GM23248 (cell line): ENCODE measurements around the gene ISCA2. TPM values are rescaled to one million over a fixed set of nuclear protein-coding genes. Genes with fewer than 3 reads are reported as not detected.
A peak's percentile ranks its signal among the peaks of the same experiment; 100 is the strongest.

Experiments used
- DNase-seq: peaks from one replicate; pipeline ENCODE4 v3.0.0-alpha.2; 2015
- H2AFZ ChIP-seq: fragments of 200-600 bp; sonication (generic); 2 replicates; pipeline ENCODE4 v1.6.1; 2016; ENCODE audit warnings: antibody characterized with exemption
- H3F3A ChIP-seq: fragments of 200-600 bp; sonication (generic); 2 replicates; pipeline ENCODE4 v1.6.1; 2016; ENCODE audit warnings: mild to moderate bottlenecking, antibody characterized with exemption, mixed run types; ENCODE audit not compliant: insufficient read depth
- H3K27ac ChIP-seq: fragments of 200-600 bp; sonication (generic); 2 replicates; pipeline ENCODE4 v1.5.1; 2016; ENCODE audit warnings: mild to moderate bottlenecking
- H3K27me3 ChIP-seq: fragments of 200-600 bp; sonication (generic); replicated peaks from 2 replicates; pipeline ENCODE4 v1.6.1; 2016; ENCODE audit warnings: mild to moderate bottlenecking; ENCODE audit not compliant: insufficient read depth
- H3K36me3 ChIP-seq: fragments of 200-600 bp; sonication (generic); 2 replicates; pipeline ENCODE4 v1.6.1; 2016; ENCODE audit warnings: low read depth, mild to moderate bottlenecking
- H3K4me1 ChIP-seq: fragments of 200-600 bp; sonication (generic); 2 replicates; pipeline ENCODE4 v1.6.1; 2016; ENCODE audit warnings: mild to moderate bottlenecking; ENCODE audit not compliant: insufficient read depth
- H3K4me2 ChIP-seq: fragments of 200-600 bp; sonication (generic); one replicate; pipeline ENCODE4 v1.6.1; 2016; ENCODE audit warnings: mild to moderate bottlenecking; ENCODE audit not compliant: unreplicated experiment
- H3K4me3 ChIP-seq: fragments of 200-600 bp; sonication (generic); 2 replicates; pipeline ENCODE4 v1.5.1; 2016; ENCODE audit warnings: mild to moderate bottlenecking
- H3K79me2 ChIP-seq: fragments of 200-600 bp; sonication (generic); 2 replicates; pipeline ENCODE4 v1.6.1; 2016; ENCODE audit warnings: mild to moderate bottlenecking; ENCODE audit not compliant: insufficient read depth
- H3K9ac ChIP-seq: fragments of 200-600 bp; sonication (generic); 2 replicates; pipeline ENCODE4 v1.6.1; 2016; ENCODE audit warnings: mild to moderate bottlenecking
- H3K9me2 ChIP-seq: fragments of 200-600 bp; sonication (generic); 2 replicates; pipeline ENCODE4 v1.6.1; 2016; ENCODE audit warnings: mixed run types, mild to moderate bottlenecking, moderate library complexity; ENCODE audit not compliant: insufficient read depth
- H3K9me3 ChIP-seq: fragments of 200-600 bp; sonication (generic); one replicate; pipeline ENCODE4 v1.6.1; 2017; ENCODE audit warnings: low read depth
- H4K20me1 ChIP-seq: fragments of 200-600 bp; sonication (generic); 2 replicates; pipeline ENCODE4 v1.6.0; 2016; ENCODE audit not compliant: insufficient read depth
- EZH2 ChIP-seq: fragments of 200-600 bp; sonication (generic); IDR thresholded peaks from 2 replicates; pipeline ENCODE4 v1.6.1; 2018; ENCODE audit warnings: antibody characterized with exemption, mild to moderate bottlenecking; ENCODE audit not compliant: insufficient read depth, poor library complexity, severe bottlenecking
- EZH2phosphoT487 ChIP-seq: fragments of 200-600 bp; sonication (generic); IDR thresholded peaks from 2 replicates; pipeline ENCODE4 v1.6.1; 2018; ENCODE audit warnings: antibody characterized with exemption, moderate library complexity, mild to moderate bottlenecking, low read depth; ENCODE audit not compliant: insufficient read depth
- WGBS, 2 experiments: methylation state at CpG; one replicate each; pipeline ENCODE4 v1.1.6; 2015 to 2017; ENCODE audit warnings: low lambda C conversion rate in 2 of 2, low coverage in 1 of 2; ENCODE audit errors: missing lambda C conversion rate in 2 of 2; 5-methylcytosine and 5-hydroxymethylcytosine counted together
- in situ Hi-C: fragments of 300-500 bp; cut with MboI; formaldehyde crosslinking; loops from 2 replicates; pipeline ENCODE4 v1.15.0; 2020
- polyA plus RNA-seq: library from polyadenylated mRNA; unstranded; fragments of >200 nt; fragmentation: Nextera tagmentation; extraction: Ambion mirVana; gene quantifications from 2 replicates; pipeline ENCODE4 v1.2.1, GENCODE V29; 2016
- total RNA-seq: library from RNA; depleted of rRNA; stranded (reverse); fragments of >200 nt; shearing (Covaris generic); gene quantifications from 2 replicates; pipeline ENCODE4 v1.2.3, GENCODE V29; 2014

Gene ISCA2
- total and polyA plus RNA-seq, 2 experiments from 2014 or later, result 12.3 to 60.0 TPM

GRCh38 chr14:74509587-74510222, 16.1 kb downstream of the ISCA2 start:
- H2AFZ ChIP-seq, result no peak overlapping the region
- WGBS, 2 experiments, result 97% methylated on average over 10 of the region's 10 CpGs
- in situ Hi-C loops, result no loop called here
- peaks cover 26% of the 10 kb centered on the region for H3K36me3 ChIP-seq
- H4K20me1 ChIP-seq, result no peaks in the 10 kb centered on the region
- H3K27me3 ChIP-seq, result no peaks in the 10 kb centered on the region
- TF ChIP-seq EZH2 (no peak), EZH2phosphoT487 (no peak)
- DNase-seq, result no peak
- H3K9me2 ChIP-seq, result no peaks in the 10 kb centered on the region
- no peaks in the 10 kb centered on the region for H3K9me3 ChIP-seq
- no peak overlapping the region for H3K4me2 ChIP-seq
- peaks cover 30% of the 10 kb centered on the region for H3F3A ChIP-seq
- peaks cover 33% of the 10 kb centered on the region for H3K4me1 ChIP-seq
- no peak overlapping the region for H3K4me3 ChIP-seq
- peak overlapping the region; percentile 96 for H3K27ac ChIP-seq
- H3K79me2 ChIP-seq, result no peaks in the 10 kb centered on the region
- peak overlapping the region; percentile 84 for H3K9ac ChIP-seq

GRCh38 chr14:74510223-74510931, 16.8 kb downstream of the ISCA2 start:
- H3K4me3 ChIP-seq, result 0 out of 2 replicates have a peak overlapping the region, but pooled peaks have one; percentile 12
- peaks cover 33% of the 10 kb centered on the region for H3K4me1 ChIP-seq
- no peak for TF ChIP-seq EZH2phosphoT487
- no peak for TF ChIP-seq EZH2
- in situ Hi-C loops, result no loop called here
- H3K9me3 ChIP-seq, result no peaks in the 10 kb centered on the region
- H3K27ac ChIP-seq, result peak overlapping the region; percentile 96
- peaks cover 36% of the 10 kb centered on the region for H3F3A ChIP-seq
- H3K9ac ChIP-seq, result peak overlapping the region; percentile 84
- no peaks in the 10 kb centered on the region for H3K79me2 ChIP-seq
- no peak overlapping the region for H2AFZ ChIP-seq
- peak overlapping the region; percentile 64 for H3K4me2 ChIP-seq
- DNase-seq, result peak; percentile 80
- H3K9me2 ChIP-seq, result no peaks in the 10 kb centered on the region
- peaks cover 23% of the 10 kb centered on the region for H3K36me3 ChIP-seq
- H3K27me3 ChIP-seq, result no peaks in the 10 kb centered on the region
- whole genome bisulfite sequencing, 2 experiments, result 74 to 75% methylated on average over 21 of the region's 21 CpGs
- no peaks in the 10 kb centered on the region for H4K20me1 ChIP-seq

GRCh38 chr14:74510959-74511409, 17.4 kb downstream of the ISCA2 start:
- Histone ChIP-seq H3K9me2 (no peaks in the 10 kb centered on the region), H4K20me1 (no peaks in the 10 kb centered on the region), H3K27me3 (no peaks in the 10 kb centered on the region), H3K36me3 (peaks cover 23% of the 10 kb centered on the region), H3K9ac (peak overlapping the region; percentile 84), H2AFZ (no peak overlapping the region), H3F3A (peaks cover 40% of the 10 kb centered on the region), H3K79me2 (no peaks in the 10 kb centered on the region), H3K9me3 (no peaks in the 10 kb centered on the region), H3K4me2 (peak overlapping the region; percentile 64), H3K27ac (peak overlapping the region; percentile 96), H3K4me1 (peaks cover 33% of the 10 kb centered on the region), H3K4me3 (0 out of 2 replicates have a peak overlapping the region, but pooled peaks have one; percentile 12)
- WGBS, 2 experiments, result 45 to 51% methylated on average over 10 of the region's 10 CpGs
- in situ Hi-C loops, result no loop called here
- peak; percentile 96 for DNase-seq
- no peak for TF ChIP-seq EZH2phosphoT487
- TF ChIP-seq EZH2, result no peak

GRCh38 chr14:74511966-74512830, 18.6 kb downstream of the ISCA2 start:
- H3K27me3 ChIP-seq, result no peaks in the 10 kb centered on the region
- H3K9ac ChIP-seq, result no peak overlapping the region
- no peak for DNase-seq
- H3K4me1 ChIP-seq, result peaks cover 33% of the 10 kb centered on the region
- no peak overlapping the region for H3K4me2 ChIP-seq
- no peak overlapping the region for H3K4me3 ChIP-seq
- WGBS, 2 experiments, result 95% methylated on average over 10 of the region's 10 CpGs
- H3K9me3 ChIP-seq, result no peaks in the 10 kb centered on the region
- H3K27ac ChIP-seq, result peak overlapping the region; percentile 96
- peaks cover 40% of the 10 kb centered on the region for H3F3A ChIP-seq
- H3K36me3 ChIP-seq, result peaks cover 23% of the 10 kb centered on the region
- in situ Hi-C loops, result no loop called here
- no peaks in the 10 kb centered on the region for H4K20me1 ChIP-seq
- no peaks in the 10 kb centered on the region for H3K9me2 ChIP-seq
- TF ChIP-seq EZH2phosphoT487, result no peak
- H2AFZ ChIP-seq, result no peak overlapping the region
- no peaks in the 10 kb centered on the region for H3K79me2 ChIP-seq
